Activated B cell treated with CpG ODN at 0.5 μM for 24 hours (primary cell): Measurements from ENCODE around the gene FAM151B. TPM values are rescaled to one million over a fixed set of nuclear protein-coding genes. Genes with fewer than 3 reads are reported as not detected.

Source experiments
- ATAC-seq: fragments of 200-7000 bp; cut with Tn5 transposase; one replicate; pipeline ENCODE4 v1.10.0; 2021; ENCODE audit warnings: low read depth, mild to moderate bottlenecking, moderate library complexity
- CTCF ChIA-PET: fragments of 350-600 bp; sonication (Branson Sonifier 250); formaldehyde crosslinking; loops from one replicate; lab custom pipeline; 2021; ENCODE audit warnings: antibody characterized with exemption; lab: Charles Lee
- POLR2A ChIA-PET: fragments of 350-600 bp; sonication (Branson Sonifier 250); formaldehyde crosslinking; loops from one replicate; lab custom pipeline; 2021; ENCODE audit warnings: antibody characterized with exemption; lab: Charles Lee
- DNase-seq: peaks from one replicate; pipeline ENCODE4 v3.0.0; 2022
- H3K27ac Mint-ChIP-seq: one replicate; pipeline ENCODE4 v1.8.0; 2020; ENCODE audit warnings: mixed read lengths
- H3K27me3 Mint-ChIP-seq: one replicate; pipeline ENCODE4 v1.8.0; 2021; ENCODE audit warnings: mixed read lengths
- H3K36me3 Mint-ChIP-seq: one replicate; pipeline ENCODE4 v1.8.0; 2021; ENCODE audit warnings: low read depth, mixed read lengths
- H3K4me1 Mint-ChIP-seq: one replicate; pipeline ENCODE4 v1.8.0; 2021; ENCODE audit warnings: mixed read lengths
- H3K4me3 Mint-ChIP-seq: one replicate; pipeline ENCODE4 v1.8.0; 2020; ENCODE audit warnings: mild to moderate bottlenecking, mixed read lengths
- H3K9me3 Mint-ChIP-seq: one replicate; pipeline ENCODE4 v1.8.0; 2020; ENCODE audit warnings: mixed read lengths
- intact Hi-C: fragments of 100-400 bp; cut with micrococcal nuclease; formaldehyde crosslinking; loops from one replicate; pipeline ENCODE4 v1.15.1; 2024
- total RNA-seq: library from RNA; stranded (reverse); gene quantifications from 2 replicates; pipeline ENCODE4 v1.2.3, GENCODE V29; 2022
- TF ChIP-seq, protein P1 (sequence below): fragments of 200-600 bp; IDR thresholded peaks from one replicate; pipeline ENCODE4 v1.8.0; 2022; ENCODE audit warnings: antibody characterized with exemption, mild to moderate bottlenecking

Gene FAM151B
- total RNA-seq, 1 donor from 2014 or later, result 0.47 TPM

DNA sequence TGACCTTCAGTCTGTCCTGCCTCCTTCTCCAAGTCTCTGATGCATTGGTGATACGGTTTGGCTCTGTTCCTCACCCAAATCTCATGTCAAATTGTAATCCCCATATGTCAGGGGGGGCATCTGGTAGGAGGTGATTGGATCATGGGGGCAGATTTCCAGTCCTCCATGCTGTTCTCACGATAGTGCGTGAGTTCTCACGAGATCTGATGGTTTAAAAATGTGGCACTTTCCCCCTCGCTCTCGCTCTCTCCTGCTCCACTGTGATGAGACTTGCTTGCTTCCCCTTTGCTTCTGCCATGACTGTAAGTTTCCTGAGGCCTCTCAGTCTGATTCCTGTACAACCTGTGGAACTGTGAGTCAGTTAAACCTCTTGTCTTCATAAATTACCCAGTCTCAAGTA, 96.9 kb downstream of the FAM151B start:
- no peaks in the 10 kb centered on the region for H3K4me1 Mint-ChIP-seq
- CTCF ChIA-PET, result no interaction called here
- POLR2A ChIA-PET, result no interaction called here
- no peaks in the 10 kb centered on the region for H3K27me3 Mint-ChIP-seq
- H3K36me3 Mint-ChIP-seq, result no peaks in the 10 kb centered on the region
- DNase-seq, result no peak
- TF ChIP-seq, protein P1, sequence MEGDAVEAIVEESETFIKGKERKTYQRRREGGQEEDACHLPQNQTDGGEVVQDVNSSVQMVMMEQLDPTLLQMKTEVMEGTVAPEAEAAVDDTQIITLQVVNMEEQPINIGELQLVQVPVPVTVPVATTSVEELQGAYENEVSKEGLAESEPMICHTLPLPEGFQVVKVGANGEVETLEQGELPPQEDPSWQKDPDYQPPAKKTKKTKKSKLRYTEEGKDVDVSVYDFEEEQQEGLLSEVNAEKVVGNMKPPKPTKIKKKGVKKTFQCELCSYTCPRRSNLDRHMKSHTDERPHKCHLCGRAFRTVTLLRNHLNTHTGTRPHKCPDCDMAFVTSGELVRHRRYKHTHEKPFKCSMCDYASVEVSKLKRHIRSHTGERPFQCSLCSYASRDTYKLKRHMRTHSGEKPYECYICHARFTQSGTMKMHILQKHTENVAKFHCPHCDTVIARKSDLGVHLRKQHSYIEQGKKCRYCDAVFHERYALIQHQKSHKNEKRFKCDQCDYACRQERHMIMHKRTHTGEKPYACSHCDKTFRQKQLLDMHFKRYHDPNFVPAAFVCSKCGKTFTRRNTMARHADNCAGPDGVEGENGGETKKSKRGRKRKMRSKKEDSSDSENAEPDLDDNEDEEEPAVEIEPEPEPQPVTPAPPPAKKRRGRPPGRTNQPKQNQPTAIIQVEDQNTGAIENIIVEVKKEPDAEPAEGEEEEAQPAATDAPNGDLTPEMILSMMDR, result no peak
- no peak overlapping the region for H3K27ac Mint-ChIP-seq
- ATAC-seq, result no peak
- peaks cover 1% of the 10 kb centered on the region for H3K9me3 Mint-ChIP-seq
- intact Hi-C loops, result no loop called here
- no peak overlapping the region for H3K4me3 Mint-ChIP-seq

DNA sequence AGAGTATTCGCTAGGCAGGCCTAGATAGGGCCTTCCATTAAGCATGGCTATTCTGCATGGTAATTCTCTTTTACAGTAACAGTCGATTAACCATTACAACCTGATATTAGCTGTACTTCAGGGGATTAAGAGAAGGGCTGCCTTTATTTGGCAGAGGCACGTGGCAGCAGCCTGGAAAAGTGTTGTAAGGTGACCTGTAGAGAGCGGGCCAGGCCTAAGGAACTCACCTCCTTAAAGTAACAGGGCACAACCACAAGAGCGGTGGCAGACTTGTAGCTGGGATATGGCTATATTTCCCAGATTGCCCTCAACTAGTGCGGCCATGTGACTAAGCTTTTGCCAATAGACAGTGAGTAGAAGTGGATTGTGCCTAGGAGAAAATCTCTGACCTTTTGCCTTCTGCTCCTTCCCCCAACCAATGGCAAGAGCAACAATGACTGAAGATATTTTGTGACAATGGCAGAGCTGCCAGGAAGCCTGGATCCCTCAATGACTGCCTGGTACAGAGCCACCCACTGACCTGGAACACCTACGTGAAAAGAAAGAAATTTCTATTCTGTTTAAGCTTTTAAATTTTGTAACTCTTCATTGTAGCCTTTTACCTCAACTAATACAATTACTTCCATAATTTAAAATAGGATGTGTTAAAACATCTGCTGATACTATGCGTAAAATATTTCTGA, 101.1 kb downstream of the FAM151B start:
- Mint-ChIP-seq H3K4me1 (no peaks in the 10 kb centered on the region), H3K36me3 (no peaks in the 10 kb centered on the region), H3K27ac (no peak overlapping the region), H3K4me3 (no peak overlapping the region), H3K27me3 (peaks cover 4% of the 10 kb centered on the region), H3K9me3 (no peaks in the 10 kb centered on the region)
- ChIA-PET POLR2A (no interaction called here), CTCF (no interaction called here)
- ATAC-seq (no peak), DNase-seq (no peak)
- intact Hi-C loops, result no loop called here
- TF ChIP-seq, protein P1, result no peak

DNA sequence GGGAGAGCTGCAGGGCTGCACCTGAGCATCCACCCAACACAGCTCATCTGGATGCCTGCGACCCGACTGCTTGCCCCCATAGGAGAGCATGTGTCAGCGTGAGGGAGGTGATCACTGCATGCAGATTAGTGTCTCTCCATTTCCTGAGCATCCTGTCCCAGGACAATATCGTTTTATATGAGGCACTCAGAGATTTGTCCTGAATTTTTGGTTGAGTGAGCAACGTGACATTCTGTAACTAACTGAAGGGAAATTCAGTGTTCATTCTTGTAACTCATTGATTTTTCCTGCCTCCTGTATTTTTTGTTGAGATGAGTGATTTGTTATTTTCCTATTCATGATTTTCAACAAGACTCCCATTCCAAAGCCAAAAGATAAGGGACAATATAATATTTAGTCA, 102.9 kb downstream of the FAM151B start:
- DNase-seq, result no peak
- no peaks in the 10 kb centered on the region for H3K9me3 Mint-ChIP-seq
- no peak overlapping the region for H3K27ac Mint-ChIP-seq
- no peak for ATAC-seq
- TF ChIP-seq, protein P1, result no peak
- peaks cover 4% of the 10 kb centered on the region for H3K27me3 Mint-ChIP-seq
- intact Hi-C loops, result no loop called here
- no peak overlapping the region for H3K4me3 Mint-ChIP-seq
- no peaks in the 10 kb centered on the region for H3K36me3 Mint-ChIP-seq
- no peaks in the 10 kb centered on the region for H3K4me1 Mint-ChIP-seq
- POLR2A ChIA-PET, result no interaction called here
- CTCF ChIA-PET, result no interaction called here

DNA sequence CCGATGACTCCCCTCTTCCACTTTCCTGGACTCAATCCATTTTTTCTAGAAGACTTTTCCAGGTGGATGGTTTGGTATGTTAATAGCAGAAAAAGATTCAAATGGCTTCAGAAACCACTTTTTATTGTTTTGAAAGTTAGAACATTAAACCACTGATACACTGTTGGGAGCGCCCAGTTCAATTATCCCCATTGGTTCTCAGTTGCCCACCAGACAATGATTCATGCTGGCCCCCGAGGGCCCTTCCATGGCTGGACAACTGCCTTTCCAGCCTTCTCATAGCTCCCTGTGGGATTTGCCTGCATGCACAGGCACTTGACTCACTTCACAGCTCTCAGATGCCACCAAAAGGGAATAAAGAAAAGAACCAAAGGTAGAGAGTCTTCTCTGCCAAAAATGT, 103.5 kb downstream of the FAM151B start:
- DNase-seq, result no peak
- CTCF ChIA-PET, result no interaction called here
- no peaks in the 10 kb centered on the region for H3K4me1 Mint-ChIP-seq

DNA sequence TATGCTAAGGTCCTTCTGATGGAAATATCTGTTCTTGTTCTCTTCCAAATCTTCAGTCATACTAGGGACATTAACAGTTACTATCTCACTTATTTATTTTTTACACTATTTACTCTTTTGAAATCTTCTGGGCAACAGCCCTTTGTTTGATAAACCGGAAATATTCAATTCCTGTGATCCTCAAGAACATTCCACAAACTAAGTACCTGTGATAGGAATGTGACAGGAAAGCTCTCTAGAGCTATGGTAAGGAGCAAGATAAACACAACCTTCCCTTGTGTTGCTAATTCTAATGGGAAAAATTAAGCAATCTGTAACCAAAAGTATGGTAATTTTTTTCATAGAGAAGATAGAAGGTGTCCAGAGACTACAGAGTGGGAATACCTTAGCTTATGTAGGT, 104.2 kb downstream of the FAM151B start:
- Mint-ChIP-seq H3K27me3 (peaks cover 4% of the 10 kb centered on the region), H3K4me3 (no peak overlapping the region), H3K36me3 (no peaks in the 10 kb centered on the region), H3K4me1 (no peaks in the 10 kb centered on the region), H3K9me3 (no peaks in the 10 kb centered on the region), H3K27ac (no peak overlapping the region)
- CTCF ChIA-PET, result no interaction called here
- TF ChIP-seq, protein P1, result no peak
- ATAC-seq (no peak), DNase-seq (no peak)
- intact Hi-C loops, result no loop called here
- POLR2A ChIA-PET, result no interaction called here

More for the DNA sequence above, 103.5 kb downstream of the FAM151B start:
- H3K36me3 Mint-ChIP-seq, result no peaks in the 10 kb centered on the region
- no peak overlapping the region for H3K27ac Mint-ChIP-seq
- peaks cover 4% of the 10 kb centered on the region for H3K27me3 Mint-ChIP-seq
- intact Hi-C loops, result no loop called here
- no peak for ATAC-seq
- no peak overlapping the region for H3K4me3 Mint-ChIP-seq
- TF ChIP-seq, protein P1, result no peak
- H3K9me3 Mint-ChIP-seq, result no peaks in the 10 kb centered on the region
- POLR2A ChIA-PET, result no interaction called here

Other genes starting within 250 kb of the FAM151B start
- 4.4 and 5.3 TPM in 2 replicates for gene SERINC5, start 232.1 kb upstream of the FAM151B start, total RNA-seq
- not detected in 2 replicates for gene SPZ1, start 168.1 kb upstream of the FAM151B start, total RNA-seq
- 19.8 and 21.1 TPM in 2 replicates for gene ZFYVE16, start 80.0 kb upstream of the FAM151B start, total RNA-seq
- gene ANKRD34B, start 82.2 kb downstream of the FAM151B start, total RNA-seq, result not detected in 2 replicates
- gene MSH3, start 166.6 kb downstream of the FAM151B start, total RNA-seq, result 22.9 and 24.0 TPM in 2 replicates
- 11.1 and 12.7 TPM in 2 replicates for gene DHFR, start 166.9 kb downstream of the FAM151B start, total RNA-seq